Measurements from ENCODE around the gene SLC52A3.
"Not testable (repeated sequence)": the region's sequence is repeated elsewhere in the genome, so short reads cannot be mapped to it uniquely, and the experiment has no call there.

SLC52A3 gene

GRCh38 chr20:768426-768978 is at the start of gene SLC52A3:
Gene SLC52A3, minus strand, starts transcription at chr20:768500. Its CDS starts 2,726 bp downstream, at chr20:765774.
- peak; percentile 95 for DNase-seq (ENCODE audit: low spot score)

GRCh38 chr20:815914-816606 is 47.8 kb upstream of the SLC52A3 start:
- peak; percentile 71 for DNase-seq (ENCODE audit: low spot score)

GRCh38 chr20:815226-815625 is 46.9 kb upstream of the SLC52A3 start:
- DNase-seq (ENCODE audit: low spot score): no peak

- no peak for DNase-seq (ENCODE audit: low spot score)
Observed at GRCh38 chr20:813390-813789, 45.1 kb upstream of the SLC52A3 start.

GRCh38 chr20:812435-812814 is 44.1 kb upstream of the SLC52A3 start:
- DNase-seq (ENCODE audit: low spot score): not testable (repeated sequence)

- DNase-seq (ENCODE audit: low spot score): not testable (repeated sequence)
Observed at GRCh38 chr20:811776-812434, 43.6 kb upstream of the SLC52A3 start.

GRCh38 chr20:805713-806112 is 37.4 kb upstream of the SLC52A3 start:
- no peak for DNase-seq (ENCODE audit: low spot score)

- DNase-seq (ENCODE audit: low spot score): no peak
Observed at GRCh38 chr20:801678-802077, 33.4 kb upstream of the SLC52A3 start.

- not testable (repeated sequence) for DNase-seq (ENCODE audit: low spot score)
Observed at GRCh38 chr20:800026-800425, 31.7 kb upstream of the SLC52A3 start.

- DNase-seq (ENCODE audit: low spot score): not testable (repeated sequence)
Observed at GRCh38 chr20:798746-799145, 30.4 kb upstream of the SLC52A3 start.

- DNase-seq (ENCODE audit: low spot score): no peak
Observed at GRCh38 chr20:796921-797320, 28.6 kb upstream of the SLC52A3 start.

GRCh38 chr20:792248-792647 is 23.9 kb upstream of the SLC52A3 start:
- no peak for DNase-seq (ENCODE audit: low spot score)

GRCh38 chr20:791056-791455 is 22.8 kb upstream of the SLC52A3 start:
- no peak for DNase-seq (ENCODE audit: low spot score)

GRCh38 chr20:787825-788224 is 19.5 kb upstream of the SLC52A3 start:
- no peak for DNase-seq (ENCODE audit: low spot score)

- DNase-seq (ENCODE audit: low spot score): no peak
Observed at GRCh38 chr20:779771-780170, 11.5 kb upstream of the SLC52A3 start.

GRCh38 chr20:776165-776564 is 7.9 kb upstream of the SLC52A3 start:
- no peak for DNase-seq (ENCODE audit: low spot score)

GRCh38 chr20:775679-776135 is 7.4 kb upstream of the SLC52A3 start:
- DNase-seq (ENCODE audit: low spot score): peak; percentile 90

- no peak for DNase-seq (ENCODE audit: low spot score)
Observed at GRCh38 chr20:774660-775057, 6.4 kb upstream of the SLC52A3 start.

GRCh38 chr20:774016-774659 is 5.8 kb upstream of the SLC52A3 start:
- DNase-seq (ENCODE audit: low spot score): no peak

- no peak for DNase-seq (ENCODE audit: low spot score)
Observed at GRCh38 chr20:772806-773205, 4.5 kb upstream of the SLC52A3 start.

GRCh38 chr20:771741-772464 is 3.6 kb upstream of the SLC52A3 start:
- no peak for DNase-seq (ENCODE audit: low spot score)

- DNase-seq (ENCODE audit: low spot score): no peak
Observed at GRCh38 chr20:770691-771090, 2.4 kb upstream of the SLC52A3 start.
